SK-N-SH (cell line): ENCODE results near the gene LMO3. TPM values are rescaled to one million over a fixed set of nuclear protein-coding genes. Genes with fewer than 3 reads are reported as not detected.

ENCODE experiments used
- CTCF ChIA-PET: fragments of 300-600, 350-600 bp; formaldehyde crosslinking; extraction: SDS; loops from one replicate; lab custom pipeline; 2021; lab: Yijun Ruan, JAX
- POLR2A ChIA-PET: fragments of 350-600 bp; sonication (Branson Sonifier 250); formaldehyde crosslinking; extraction: SDS; loops from one replicate; lab custom pipeline; 2020; ENCODE audit warnings: antibody characterized with exemption, inconsistent platforms; lab: Yijun Ruan, JAX
- DNase-seq: peaks from one replicate; pipeline ENCODE4 v3.0.0; 2012
- H2AFZ ChIP-seq: fragments of 200-600 bp; sonication (generic); 2 replicates; pipeline ENCODE4 v1.8.1; 2016; ENCODE audit warnings: antibody characterized with exemption, mild to moderate bottlenecking, low read depth
- H3F3A ChIP-seq: fragments of 200-600 bp; sonication (generic); replicated peaks from 2 replicates; pipeline ENCODE3; 2016; ENCODE audit warnings: antibody characterized with exemption, mild to moderate bottlenecking; ENCODE audit not compliant: insufficient read depth
- H3K27ac ChIP-seq, 2 experiments: fragments of 200-500 bp in 1 of 2; fragments of 200-600 bp in 1 of 2; sonication (Bioruptor generic) in 1 of 2; sonication (generic), shearing (Covaris generic) in 1 of 2; 2 replicates each; pipeline versions ENCODE4 v1.5.1 to v1.6.1; 2014 to 2016; ENCODE audit warnings: low read depth in 2 of 2, inconsistent platforms in 1 of 2, low read length in 1 of 2, mild to moderate bottlenecking in 1 of 2, mixed read lengths in 1 of 2
- H3K27me3 ChIP-seq: fragments of 200-600 bp; sonication (generic), shearing (Covaris generic); 2 replicates; pipeline ENCODE4 v1.6.1; 2016; ENCODE audit warnings: mixed run types; ENCODE audit not compliant: insufficient read depth
- H3K36me3 ChIP-seq, 2 experiments: fragments of 200-500 bp in 1 of 2; fragments of 200-600 bp in 1 of 2; sonication (Bioruptor generic) in 1 of 2; sonication (generic) in 1 of 2; replicated peaks in 1 of 2; 2 replicates each; pipeline versions ENCODE3 to v1.5.1; 2014 to 2016; ENCODE audit warnings: low read length in 1 of 2, mild to moderate bottlenecking in 1 of 2; ENCODE audit not compliant: insufficient read depth in 2 of 2, control insufficient read depth in 1 of 2
- H3K4me1 ChIP-seq, 2 experiments: fragments of 200-500 bp in 1 of 2; fragments of 200-600 bp in 1 of 2; sonication (Bioruptor generic) in 1 of 2; sonication (generic), shearing (Covaris generic) in 1 of 2; 2 replicates each; pipeline versions ENCODE4 v1.5.1 to v1.6.1; 2014 to 2016; ENCODE audit warnings: low read depth in 1 of 2, low read length in 1 of 2, mixed run types in 1 of 2; ENCODE audit not compliant: insufficient read depth in 2 of 2, control insufficient read depth in 1 of 2
- H3K4me2 ChIP-seq: fragments of 200-600 bp; sonication (generic), shearing (Covaris generic); 2 replicates; pipeline ENCODE4 v1.6.1; 2017; ENCODE audit warnings: mixed run types
- H3K4me3 ChIP-seq, 2 experiments: fragments of 200-500 bp in 1 of 2; fragments of 200-600 bp in 1 of 2; sonication (Bioruptor generic) in 1 of 2; sonication (generic), shearing (Covaris generic) in 1 of 2; 2 replicates each; pipeline versions ENCODE4 v1.5.1 to v1.8.1; 2014 to 2016; ENCODE audit warnings: low read depth in 2 of 2, inconsistent platforms in 1 of 2, low read length in 1 of 2, mild to moderate bottlenecking in 1 of 2, mixed read lengths in 1 of 2, moderate library complexity in 1 of 2
- H3K79me2 ChIP-seq: fragments of 200-600 bp; sonication (generic); 2 replicates; pipeline ENCODE4 v1.8.1; 2017; ENCODE audit warnings: mild to moderate bottlenecking; ENCODE audit not compliant: insufficient read depth
- H3K9ac ChIP-seq: fragments of 200-600 bp; sonication (generic); 2 replicates; pipeline ENCODE4 v1.6.1; 2017; ENCODE audit warnings: mixed run types
- H3K9me2 ChIP-seq: fragments of 200-600 bp; sonication (generic); 2 replicates; pipeline ENCODE4 v1.6.1; 2017; ENCODE audit warnings: mixed run types
- H3K9me3 ChIP-seq: fragments of 200-600 bp; sonication (generic); 2 replicates; pipeline ENCODE4 v1.6.1; 2017; ENCODE audit warnings: mixed run types, mild to moderate bottlenecking, moderate library complexity
- H4K20me1 ChIP-seq: fragments of 200-600 bp; sonication (generic); 2 replicates; pipeline ENCODE4 v1.6.1; 2017; ENCODE audit warnings: mild to moderate bottlenecking, mixed run types; ENCODE audit not compliant: insufficient read depth
- EP300 ChIP-seq, 2 experiments: IDR thresholded peaks; 2 replicates each; pipeline versions ENCODE4 v1.4.0 to v1.6.1; 2012; ENCODE audit warnings: borderline replicate concordance in 1 of 2, low read depth in 1 of 2, low read length in 1 of 2
- FOXJ3 ChIP-seq: sonication (generic); formaldehyde crosslinking; IDR thresholded peaks from 2 replicates; pipeline ENCODE4 v1.5.1; 2020; ENCODE audit warnings: mild to moderate bottlenecking, missing genetic modification reagents
- FOXM1 ChIP-seq: IDR thresholded peaks from 2 replicates; pipeline ENCODE4 v1.4.0; 2012; ENCODE audit warnings: low read depth, mild to moderate bottlenecking
- GABPA ChIP-seq: IDR thresholded peaks from 2 replicates; pipeline ENCODE4 v1.4.0; 2012; ENCODE audit warnings: low read depth, mild to moderate bottlenecking
- GATA2 ChIP-seq: sonication (generic); formaldehyde crosslinking; IDR thresholded peaks from 2 replicates; pipeline ENCODE4 v1.5.0; 2020; ENCODE audit warnings: mild to moderate bottlenecking, missing genetic modification reagents
- IRF3 ChIP-seq: fragments of 150-350 bp; IDR thresholded peaks from 2 replicates; pipeline ENCODE4 v1.6.1; 2016; ENCODE audit warnings: mild to moderate bottlenecking, low read depth, low read length
- JUND ChIP-seq: IDR thresholded peaks from 2 replicates; pipeline ENCODE4 v1.4.0; 2012
- NFIC ChIP-seq: IDR thresholded peaks from 2 replicates; pipeline ENCODE4 v1.4.0; 2012; ENCODE audit warnings: borderline replicate concordance
- RAD21 ChIP-seq: IDR thresholded peaks from 2 replicates; pipeline ENCODE4 v1.6.1; 2012; ENCODE audit warnings: mild to moderate bottlenecking, low read length
- TAF1 ChIP-seq: IDR thresholded peaks from 2 replicates; pipeline ENCODE4 v1.6.1; 2012; ENCODE audit warnings: low read depth, mild to moderate bottlenecking, low read length, moderate library complexity, borderline replicate concordance
- ZBTB33 ChIP-seq: IDR thresholded peaks from 2 replicates; pipeline ENCODE4 v1.4.0; 2012; ENCODE audit warnings: low read depth, borderline replicate concordance
- WGBS: methylation state at CpG from one replicate; pipeline ENCODE4 v1.1.6; 2017; ENCODE audit warnings: low lambda C conversion rate; 5-methylcytosine and 5-hydroxymethylcytosine counted together
- polyA plus RNA-seq, 3 experiments: library from polyadenylated mRNA; depleted of rRNA; stranded (reverse); fragments of >200 nt; gene quantifications; 2 replicates each; pipeline ENCODE4 v1.2.3, GENCODE V29; 2012

The LMO3 gene
- polyA plus RNA-seq (2012; rRNA removed): not detected in 2 replicates
- polyA plus RNA-seq (2012; cell fraction: cytosol; rRNA removed): 0.21 and 0.26 TPM in 2 replicates
- polyA plus RNA-seq (2012; cell fraction: nucleus; rRNA removed): 0.01 and 0.04 TPM in 2 replicates

GRCh38 chr12:16606117-16606200 lies at the start of gene LMO3:
TSS of gene LMO3 (minus strand) at chr12:16606162. CDS start at chr12:16600860, 5,302 bp downstream.
- H3K27ac ChIP-seq: no peak within 1 kb of the TSS
- H3K9me3 ChIP-seq: no peaks in the 10 kb centered on the region
- H3K9me2 ChIP-seq: no peaks in the 10 kb centered on the region
- CTCF ChIA-PET: no interaction called here
- 10% methylated on average over 2 of the region's 2 CpGs for WGBS
- POLR2A ChIA-PET: interaction anchor here (0.8 kb wide), 1 partner anchor 277 kb away, joined by 4 read pairs; no protein-coding TSS in a partner anchor
- peak within 1 kb of the TSS; percentile 60; the same call in 1 of the 2 replicates for H2AFZ ChIP-seq
- peak within 1 kb of the TSS; percentile 43 to 57 for H3K4me3 ChIP-seq
- no peaks in the 10 kb centered on the region for H3F3A ChIP-seq
- H4K20me1 ChIP-seq: no peaks in the 10 kb centered on the region
- DNase-seq: no peak
- H3K4me2 ChIP-seq: peak within 1 kb of the TSS; percentile 86
- peaks cover 0 to 32% of the 10 kb centered on the region in 2 experiments; a peak in 3 of 4 replicates for H3K4me1 ChIP-seq
- no peaks in the 10 kb centered on the region for H3K79me2 ChIP-seq
- H3K36me3 ChIP-seq: no peaks in the 10 kb centered on the region
- no peak within 1 kb of the TSS for H3K9ac ChIP-seq
- TF ChIP-seq RAD21 (no peak), GATA2 (CRISPR knock-in tag) (no peak), GABPA (no peak), TAF1 (no peak), EP300 (IDR thresholded peaks at IDR 0.05; ENCODE audit: borderline replicate concordance in 1 of 2, low read depth in 1 of 2, low read length in 1 of 2) (no peak), ZBTB33 (no peak), JUND (no peak)
- TF ChIP-seq, all 33 proteins: peak for 0
- H3K27me3 ChIP-seq: no peaks in the 10 kb centered on the region; the same call in 1 of the 2 replicates

- 8% methylated on average over 2 of the region's 2 CpGs for WGBS
- no peaks in the 10 kb centered on the region for H4K20me1 ChIP-seq
- no peaks in the 10 kb centered on the region for H3K27me3 ChIP-seq
- no peaks in the 10 kb centered on the region for H3K79me2 ChIP-seq
- DNase-seq: no peak
- TF ChIP-seq IRF3 (no peak), FOXJ3 (no peak), NFIC (no peak), GABPA (no peak), FOXM1 (no peak), JUND (no peak)
- TF ChIP-seq, all 33 proteins: peak for 0
- no peak overlapping the region for H3K9ac ChIP-seq
- no peaks in the 10 kb centered on the region for H3F3A ChIP-seq
- H3K9me3 ChIP-seq: no peaks in the 10 kb centered on the region
- H3K4me2 ChIP-seq: no peak overlapping the region
- H2AFZ ChIP-seq: no peak overlapping the region
- ChIA-PET POLR2A (no interaction called here), CTCF (interaction anchor here (1.4 kb wide), 1 partner anchor 13 kb away, joined by 4 read pairs; no protein-coding TSS in a partner anchor)
- no peaks in the 10 kb centered on the region; a peak in 2 of 4 replicates for H3K4me1 ChIP-seq
- H3K9me2 ChIP-seq: no peaks in the 10 kb centered on the region
- H3K27ac ChIP-seq: no peak overlapping the region
- no peak overlapping the region for H3K4me3 ChIP-seq
- H3K36me3 ChIP-seq: no peaks in the 10 kb centered on the region
Observed at GRCh38 chr12:16636435-16637055, 30.6 kb upstream of the LMO3 start.
